HG03354 (cell line): Measurements from ENCODE around the gene GTF3C1.

Experiments used
- ATAC-seq: cut with Tn5 transposase; IDR thresholded peaks from one replicate; pipeline ENCODE4 v1.9.1; 2021; ENCODE audit warnings: mild to moderate bottlenecking; ENCODE audit not compliant: unreplicated experiment, poor library complexity, severe bottlenecking

The GTF3C1 gene

DNA sequence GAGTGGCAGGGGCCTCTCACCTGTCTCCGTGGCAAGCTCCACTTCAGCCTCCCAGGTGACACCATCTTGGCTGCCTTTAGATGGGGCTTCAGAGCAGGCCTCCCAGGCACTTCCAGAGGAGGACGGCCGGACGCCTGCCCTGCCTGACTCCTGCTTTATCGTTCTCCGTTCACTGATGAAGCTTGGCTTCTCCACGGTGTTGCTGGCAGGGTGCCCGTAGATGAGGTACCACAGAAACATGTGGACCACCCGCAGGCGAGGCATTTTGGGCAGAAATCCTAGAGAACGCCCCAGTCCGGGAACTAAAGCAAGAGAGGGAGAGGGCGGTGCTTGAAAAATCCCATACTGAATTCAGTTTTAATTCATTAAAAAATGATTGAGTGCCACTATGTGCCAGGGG lies 54.5 kb downstream of the GTF3C1 start:
- ATAC-seq, result no peak

DNA sequence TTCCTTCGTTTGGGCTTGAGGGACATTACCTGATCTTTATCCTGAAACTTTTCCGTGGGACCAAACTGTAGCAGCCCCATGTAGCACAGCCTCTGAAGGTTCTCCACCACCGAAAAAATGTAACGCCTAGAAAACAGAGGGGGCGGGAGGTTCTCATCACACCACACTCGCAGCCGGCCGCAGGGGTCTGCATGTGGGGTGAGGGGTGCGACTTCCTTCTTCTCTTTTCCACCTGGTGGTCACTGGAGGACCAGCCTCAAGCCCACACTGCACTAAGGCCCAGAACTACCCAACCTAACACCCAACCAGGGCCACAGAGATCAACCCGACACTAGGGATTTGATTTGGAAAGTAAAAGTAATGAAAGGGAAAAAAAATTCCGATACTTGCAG lies 57.1 kb downstream of the GTF3C1 start:
- ATAC-seq, result no peak

DNA sequence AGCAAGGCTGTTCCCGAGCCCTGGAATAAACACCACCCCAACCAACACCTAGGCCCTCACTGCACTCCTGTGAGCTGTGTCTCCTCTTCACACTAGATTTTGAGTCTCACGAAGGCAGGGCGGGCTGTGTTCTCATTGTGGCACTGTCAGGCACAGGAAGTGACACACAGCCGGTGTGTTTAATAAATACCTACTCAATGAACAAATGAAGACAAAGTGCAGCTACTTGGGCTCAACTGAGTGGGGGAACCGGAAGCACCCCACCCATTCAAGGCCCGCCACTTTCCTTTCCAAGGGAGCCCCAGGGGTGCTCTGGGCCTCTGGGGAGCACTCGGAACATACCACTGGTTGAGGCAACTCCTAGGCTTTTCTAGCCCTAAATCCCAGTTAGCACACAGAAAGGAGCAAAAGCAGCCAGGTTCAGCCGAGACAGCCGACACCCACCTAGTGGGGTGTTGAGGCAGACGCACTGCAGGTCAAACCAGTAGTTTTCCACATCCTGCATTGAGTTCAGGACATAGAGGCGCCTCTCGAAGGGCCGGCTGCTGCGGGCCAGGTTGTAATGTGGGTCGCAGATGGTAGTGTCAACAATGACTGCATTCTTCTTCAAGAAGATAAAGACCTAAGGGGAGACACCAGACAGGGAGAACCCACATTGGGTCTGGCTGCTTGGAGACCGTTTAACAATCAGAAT lies 57.7 kb downstream of the GTF3C1 start:
- ATAC-seq, result no peak

DNA sequence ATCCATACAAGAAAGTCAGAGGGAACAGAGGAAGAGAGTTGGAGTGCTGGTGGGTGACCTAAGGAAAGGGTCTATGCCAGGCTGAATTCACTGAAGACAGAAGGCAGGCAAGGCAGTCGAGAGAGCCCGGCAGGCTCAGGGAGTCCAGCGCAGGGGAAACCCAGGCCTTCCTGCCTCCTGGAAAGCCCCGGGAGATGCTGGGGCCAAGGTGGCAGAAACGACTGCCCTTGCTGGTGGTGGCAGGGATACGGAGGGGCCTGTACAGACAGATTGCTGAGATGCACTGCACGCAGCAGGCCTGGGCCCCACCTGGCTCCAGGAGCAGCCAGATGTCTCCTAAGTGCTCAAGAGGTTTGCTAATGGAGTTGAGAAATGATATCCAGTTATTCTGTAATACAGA lies 59.8 kb downstream of the GTF3C1 start:
- no peak for ATAC-seq

DNA sequence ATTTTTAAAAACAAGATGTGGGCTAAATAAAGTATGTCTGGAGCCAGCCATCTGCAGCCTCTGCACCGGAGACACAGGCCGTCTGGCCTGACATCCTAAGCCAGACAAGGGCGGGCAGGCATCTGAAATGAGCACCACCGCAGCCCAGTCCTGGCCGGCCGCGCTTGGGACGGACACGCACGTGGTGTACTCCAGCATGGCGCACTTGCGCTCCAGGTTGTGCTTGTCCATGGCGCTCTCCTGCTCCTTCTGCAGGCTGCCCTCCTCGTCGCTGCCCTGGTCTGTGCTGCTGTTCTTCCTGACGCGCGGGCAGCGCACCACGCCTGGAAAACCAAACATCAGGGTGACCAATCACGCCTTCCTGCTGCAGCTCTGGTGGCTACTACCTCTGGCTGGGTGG lies 60.3 kb downstream of the GTF3C1 start:
- ATAC-seq, result no peak

DNA sequence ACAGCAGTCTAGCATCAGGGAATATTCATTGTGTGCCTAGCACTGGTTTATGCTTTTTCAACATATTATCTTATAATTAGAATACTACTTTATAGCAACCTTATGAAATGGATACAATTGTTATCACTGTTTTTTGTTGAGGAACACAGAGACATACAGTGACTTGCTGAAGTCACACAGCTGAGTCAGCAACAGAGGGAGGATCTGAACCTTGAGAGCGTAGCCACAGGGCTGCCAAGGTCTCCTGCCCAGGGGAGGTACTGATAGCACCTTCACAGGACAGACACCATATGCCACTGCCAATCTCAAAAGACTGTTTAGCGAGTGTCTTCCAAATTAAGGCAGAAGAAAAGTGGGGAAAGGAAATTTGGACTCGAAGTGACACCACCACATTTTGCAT lies 63.0 kb downstream of the GTF3C1 start:
- ATAC-seq, result no peak

DNA sequence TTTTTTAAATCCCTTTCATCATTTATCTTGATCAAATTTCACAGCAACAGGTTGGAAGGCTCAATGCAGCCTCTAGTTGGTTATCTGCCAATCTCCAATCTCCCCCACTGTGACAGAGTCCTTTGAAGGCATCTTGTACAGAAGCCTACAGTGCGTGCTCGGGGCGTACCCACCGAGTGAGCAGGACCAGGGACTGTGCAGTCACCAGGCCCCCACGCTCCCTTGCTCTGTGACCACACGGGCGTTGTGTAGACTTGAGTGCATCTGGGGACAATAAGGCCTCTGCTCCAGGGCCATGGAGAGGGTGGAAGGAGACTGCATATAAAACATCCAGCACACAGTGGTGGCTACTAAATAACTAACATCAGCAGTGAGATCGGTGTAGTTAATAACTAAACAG lies 63.4 kb downstream of the GTF3C1 start:
- ATAC-seq, result no peak

DNA sequence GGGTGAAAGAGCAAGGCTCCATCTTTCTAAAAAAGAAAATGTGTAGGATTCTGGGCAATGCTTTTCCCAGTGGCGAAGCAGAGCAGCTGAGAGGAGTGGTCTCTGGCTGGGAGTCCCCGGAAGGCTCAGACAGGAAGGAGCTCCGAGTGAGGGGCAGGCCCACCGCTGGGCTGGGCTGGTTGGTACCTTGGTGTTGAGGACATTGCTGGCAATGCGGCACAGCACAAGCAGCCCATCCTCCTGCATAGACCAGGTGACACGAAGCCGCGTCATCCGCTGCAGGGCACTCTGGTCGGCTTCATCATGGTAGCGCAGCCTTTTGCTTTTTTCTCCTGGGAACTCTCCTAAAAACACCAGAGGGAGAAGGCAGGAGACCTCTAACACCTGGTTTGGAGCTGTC lies 63.9 kb downstream of the GTF3C1 start:
- no peak for ATAC-seq

DNA sequence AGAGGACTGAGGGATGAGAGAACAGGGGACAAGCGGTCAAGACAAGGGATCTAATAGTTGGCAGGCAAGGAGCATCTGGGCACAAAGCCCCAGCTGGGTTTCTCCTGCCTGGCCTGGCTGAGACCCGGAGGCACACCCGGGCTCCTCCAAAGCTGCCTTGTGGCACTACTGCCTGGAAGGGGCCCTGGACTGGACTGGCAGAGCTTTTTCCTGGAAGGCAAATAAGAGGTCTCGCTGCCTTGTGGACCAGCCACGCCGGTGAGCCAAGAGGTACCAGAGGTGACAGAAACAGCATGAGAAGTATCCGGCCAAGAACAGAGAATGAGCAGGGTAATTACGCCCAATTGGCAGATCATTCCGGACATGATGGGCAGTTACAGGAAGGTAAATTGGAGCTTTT lies 64.6 kb downstream of the GTF3C1 start:
- no peak for ATAC-seq

DNA sequence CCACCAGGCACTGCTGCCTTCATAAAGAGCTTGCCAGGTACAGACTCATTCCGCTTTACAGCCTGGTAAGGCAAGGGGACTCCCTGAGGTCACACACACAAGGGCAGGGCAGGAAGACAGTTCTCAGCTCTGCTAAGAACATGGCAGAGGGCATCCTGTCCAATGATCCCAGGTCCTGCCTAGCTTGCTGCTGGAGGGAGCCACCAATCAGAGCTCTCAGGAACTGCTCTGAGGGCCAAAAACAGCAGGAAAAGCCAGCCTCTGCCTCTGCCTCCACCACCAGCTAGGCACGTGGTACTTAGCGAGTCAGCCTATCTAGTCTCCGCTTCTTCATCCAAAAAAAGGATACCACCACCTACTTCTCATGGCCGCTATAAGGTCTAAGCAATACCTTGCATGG lies 66.1 kb downstream of the GTF3C1 start:
- no peak for ATAC-seq

DNA sequence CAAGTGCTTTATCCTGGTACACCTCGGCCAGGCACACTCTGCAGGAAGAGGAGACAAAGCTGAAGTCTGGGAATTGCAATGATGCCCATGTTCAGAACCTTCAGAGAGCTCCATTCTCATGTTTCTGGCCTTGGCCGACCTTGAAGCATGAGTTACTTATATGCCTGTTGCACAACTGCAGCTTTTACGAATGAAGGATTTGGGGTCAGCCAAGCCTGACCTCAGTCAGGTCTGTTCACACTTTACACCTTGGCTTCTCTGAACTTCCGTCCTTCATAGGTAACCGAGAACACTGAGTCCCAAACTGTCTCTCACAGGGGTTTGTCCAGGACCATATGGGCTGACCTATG lies 66.7 kb downstream of the GTF3C1 start:
- no peak for ATAC-seq

DNA sequence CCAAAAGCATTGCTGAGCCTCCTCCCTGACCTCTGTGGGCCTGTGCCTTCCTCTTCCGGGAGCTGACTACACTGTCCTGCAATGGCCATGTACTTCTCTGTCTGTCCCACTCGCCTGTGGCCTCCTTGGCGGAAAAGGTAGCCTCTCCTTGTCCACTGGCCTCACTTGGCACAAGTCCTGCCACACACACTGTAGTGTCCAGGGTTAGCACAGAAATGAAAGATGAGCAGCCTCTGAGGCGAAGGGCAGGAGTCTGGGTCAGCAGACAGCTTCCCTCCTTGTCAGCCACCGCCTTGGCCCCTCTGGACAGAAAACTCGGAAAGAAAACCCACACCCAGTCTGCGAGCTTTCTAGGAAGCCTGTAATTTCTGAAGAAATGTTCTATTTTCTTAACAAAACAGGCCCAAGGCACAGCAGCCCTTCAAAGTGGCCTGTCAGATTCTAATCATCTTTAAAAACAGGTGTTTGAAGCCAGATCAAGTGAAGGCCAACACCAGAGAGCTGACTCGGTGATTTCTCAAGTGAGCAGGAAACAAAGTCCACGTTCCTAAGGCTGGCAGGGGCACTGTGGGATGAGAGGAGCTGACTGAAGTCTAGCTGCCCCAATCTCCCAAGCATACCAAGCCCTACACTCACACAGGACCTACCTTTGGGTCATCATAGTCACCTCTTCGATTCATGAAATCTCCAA lies 67.2 kb downstream of the GTF3C1 start:
- no peak for ATAC-seq

DNA sequence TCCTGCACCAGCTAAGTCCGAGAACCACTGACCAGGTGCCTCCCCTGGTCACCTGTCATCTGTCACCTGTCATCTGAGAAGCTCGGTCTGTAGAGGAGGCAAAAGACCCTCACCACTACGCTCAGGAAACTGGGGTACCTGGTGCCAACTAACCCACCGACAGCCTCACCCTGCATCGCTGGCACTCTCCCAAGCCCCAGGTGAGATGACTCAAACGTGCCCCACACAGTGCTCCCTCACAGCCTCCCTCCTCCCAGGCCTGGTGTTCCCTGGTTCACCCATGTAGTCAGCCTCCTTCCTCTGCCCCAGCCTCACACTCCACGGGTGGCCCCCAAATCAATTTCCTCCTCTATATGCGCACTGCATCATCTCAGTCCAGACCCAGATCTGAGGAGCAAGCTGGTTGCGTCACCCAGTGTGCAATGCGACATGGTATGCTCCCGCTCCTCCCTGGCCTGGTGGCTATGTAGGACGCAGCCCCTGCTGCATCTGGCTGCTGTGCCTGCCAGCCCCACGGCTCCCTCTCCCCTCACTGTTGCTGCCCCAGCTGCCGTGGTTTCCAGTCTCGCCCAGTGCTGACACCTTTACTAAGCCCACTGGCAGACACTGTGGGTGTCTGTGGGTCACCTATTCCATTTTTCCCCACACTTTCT lies 68.3 kb downstream of the GTF3C1 start:
- no peak for ATAC-seq

DNA sequence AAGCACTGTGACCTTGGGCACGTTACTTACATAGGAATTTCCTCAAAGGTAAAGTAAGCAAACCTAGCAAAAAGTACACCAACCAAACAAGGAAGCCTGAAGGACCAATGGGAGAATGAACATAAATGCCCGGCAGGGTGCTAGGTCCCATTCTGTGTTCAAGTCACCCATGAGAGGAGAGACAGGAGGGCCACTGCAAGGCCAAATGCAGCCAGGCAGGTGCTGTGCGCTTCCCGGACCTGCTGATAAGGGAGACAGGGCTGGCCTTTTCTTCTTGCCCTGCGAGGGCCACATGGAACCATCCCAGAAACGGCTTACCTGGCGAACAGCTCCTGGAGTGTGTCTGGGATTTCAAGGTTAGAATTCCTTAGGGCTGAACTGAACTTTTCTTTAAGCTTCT lies 69.0 kb downstream of the GTF3C1 start:
- ATAC-seq, result no peak

DNA sequence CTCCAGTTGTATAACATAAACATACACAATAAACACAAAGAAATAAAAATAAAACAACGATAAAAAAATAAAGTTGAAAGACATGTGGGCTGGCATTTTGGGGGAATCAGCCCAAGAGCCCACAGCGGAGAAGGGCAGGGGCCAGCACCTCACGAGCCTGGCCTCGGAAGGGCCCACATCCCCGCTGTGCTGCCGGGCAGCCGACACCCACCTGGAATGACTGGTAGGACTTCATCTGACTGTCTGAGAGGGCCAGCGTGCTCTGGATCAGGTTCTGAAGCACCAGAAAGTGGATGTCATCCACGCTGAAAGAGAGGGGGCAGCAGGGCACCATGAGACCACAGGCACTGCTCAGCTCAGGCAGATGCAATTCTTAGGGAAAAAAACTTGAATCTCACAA lies 73.5 kb downstream of the GTF3C1 start:
- ATAC-seq, result no peak

DNA sequence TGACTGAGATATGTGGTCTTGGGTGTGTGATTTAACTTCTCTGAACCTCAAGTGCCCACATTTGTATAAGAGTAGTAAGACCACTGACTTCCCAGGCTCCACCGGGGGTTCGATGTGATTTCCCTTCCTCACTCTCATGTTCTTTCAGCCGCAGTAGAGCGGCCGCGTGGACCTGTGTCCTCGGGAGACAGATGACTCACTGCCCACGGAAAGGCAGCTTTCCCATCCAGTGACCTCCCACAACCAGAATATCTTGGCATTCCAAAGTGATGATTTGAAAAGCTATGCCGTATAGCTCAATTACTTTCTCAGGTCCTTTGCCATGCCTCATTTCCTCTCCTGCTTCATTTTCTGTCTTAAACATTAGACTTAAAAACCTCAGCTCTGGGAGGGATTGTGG lies 74.2 kb downstream of the GTF3C1 start:
- ATAC-seq, result no peak

DNA sequence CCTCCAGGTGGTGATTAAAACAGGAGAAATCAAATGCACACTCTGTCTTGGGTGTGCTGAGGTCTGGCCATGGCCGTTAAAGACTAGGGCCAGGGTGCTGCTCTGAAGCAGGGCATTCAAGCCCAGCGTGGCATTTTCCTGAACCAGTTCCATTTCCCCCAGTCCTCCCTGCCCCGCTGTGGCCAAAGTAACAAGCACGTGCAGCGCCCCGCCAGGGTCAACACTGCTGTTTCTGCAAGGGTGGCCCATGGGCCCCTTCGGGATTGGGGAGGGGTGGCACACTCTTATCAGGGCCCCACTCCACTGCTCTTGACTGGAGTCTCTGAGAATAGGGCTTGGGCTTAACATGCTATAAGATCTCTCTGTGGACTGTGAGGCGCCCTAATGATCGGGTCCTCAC lies 74.8 kb downstream of the GTF3C1 start:
- no peak for ATAC-seq

DNA sequence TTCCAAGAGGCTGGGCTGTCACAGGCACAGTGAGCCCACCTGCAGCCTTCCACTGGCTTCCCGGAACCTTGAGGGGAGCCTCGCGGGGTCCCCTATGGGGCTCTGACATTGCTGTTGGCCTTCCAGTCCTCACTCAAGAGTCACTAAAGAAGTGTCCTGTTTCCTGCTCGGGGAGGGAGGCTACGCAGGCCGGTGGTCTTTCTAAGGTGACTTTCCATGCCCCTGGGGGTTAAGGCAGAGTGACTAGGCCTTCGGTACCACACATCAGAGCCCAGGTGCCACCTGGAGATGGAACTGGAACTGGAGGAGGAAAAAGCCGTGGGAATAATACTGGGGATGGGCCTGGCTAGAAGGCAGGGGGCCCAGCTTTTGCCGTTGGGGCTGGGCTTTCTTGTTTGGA lies 75.7 kb downstream of the GTF3C1 start:
- no peak for ATAC-seq

DNA sequence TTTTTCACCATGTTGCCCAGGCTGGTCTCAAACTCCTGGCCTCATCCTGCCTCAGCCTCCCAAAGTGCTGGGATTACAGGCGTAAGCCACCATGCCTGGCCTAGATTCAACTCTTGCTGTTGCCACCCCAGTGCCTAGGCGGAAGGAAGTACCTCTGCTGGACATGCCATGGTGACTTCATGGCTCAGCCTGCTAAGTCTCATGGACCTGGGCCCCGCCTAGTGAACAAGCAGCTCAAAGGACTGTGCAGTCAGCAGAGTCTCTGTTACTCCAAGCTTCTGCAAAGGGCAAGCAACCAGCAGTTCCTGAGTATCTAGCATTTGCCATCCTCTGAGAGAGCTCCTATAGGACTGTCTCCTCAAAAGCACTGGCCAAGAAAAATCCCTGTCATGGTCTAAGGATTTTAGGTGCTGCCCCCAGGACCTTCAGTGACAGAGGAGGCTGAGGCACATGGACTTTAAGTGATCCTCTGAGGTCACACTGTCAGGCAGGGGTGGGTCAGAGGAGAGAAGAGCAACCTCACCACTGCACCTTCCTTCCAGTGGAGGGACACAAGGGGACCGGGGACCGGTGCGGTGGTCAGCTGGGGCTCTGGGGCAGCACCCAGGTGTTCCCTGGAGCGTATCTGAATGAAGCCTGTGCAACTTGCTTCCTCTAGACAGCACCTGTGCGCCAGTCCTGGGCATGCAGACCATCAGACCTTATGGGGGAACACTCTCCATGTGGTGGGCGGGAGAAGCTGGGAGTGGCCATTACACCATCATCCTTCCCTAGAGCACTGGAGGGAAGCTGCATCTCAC lies 76.4 kb downstream of the GTF3C1 start:
- no peak for ATAC-seq

DNA sequence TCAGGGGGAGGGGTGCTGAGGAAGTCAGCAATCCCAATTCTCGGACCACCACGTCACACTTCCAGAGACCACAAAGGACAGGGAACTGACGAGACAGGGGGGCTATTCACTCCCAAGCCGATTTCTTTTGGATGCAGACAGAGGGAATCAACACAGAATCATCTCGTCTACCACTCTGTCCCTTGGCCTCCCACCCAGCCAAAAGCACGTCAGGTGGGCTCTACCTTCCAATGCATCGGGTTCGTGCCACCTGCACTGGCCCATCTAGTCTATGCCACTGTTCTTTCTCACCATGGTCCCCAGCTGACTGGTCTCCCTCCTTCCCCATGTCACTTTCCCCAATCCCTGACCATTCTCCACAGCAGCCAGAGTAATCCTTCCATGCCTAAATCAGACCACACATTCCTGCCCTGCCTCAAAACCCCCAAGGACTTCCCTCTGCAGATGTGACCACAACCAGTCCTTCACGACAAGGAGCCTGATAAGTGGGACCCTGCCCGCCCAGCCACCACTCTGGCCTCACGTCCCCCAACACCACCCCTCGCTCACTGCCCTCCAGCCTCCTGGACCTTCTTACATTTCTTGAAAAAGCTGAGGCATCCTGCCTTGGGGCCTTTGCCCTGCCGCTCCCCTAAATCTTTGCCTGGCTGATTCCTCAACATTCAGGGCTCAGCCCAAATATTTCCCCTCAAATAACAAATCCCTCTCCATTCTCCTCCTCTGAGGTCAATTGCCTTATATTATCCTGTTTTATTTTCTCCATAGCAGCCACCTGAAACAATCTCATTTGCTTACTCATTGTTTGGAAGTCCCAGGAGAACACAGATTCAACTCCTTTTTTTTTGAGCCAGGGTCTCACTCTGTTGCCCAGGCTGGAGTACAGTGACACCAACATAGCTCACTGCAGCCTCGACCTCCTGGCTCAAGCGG lies 77.4 kb downstream of the GTF3C1 start:
- no peak for ATAC-seq
